Erythroblast (primary cell): Measurements from ENCODE around the gene ZNF827.

Experiments used
- GATA1 ChIP-seq: IDR thresholded peaks from 2 replicates; pipeline ENCODE4 v1.6.1; 2011; ENCODE audit warnings: low read depth, mild to moderate bottlenecking, control low read depth, low read length, moderate library complexity
- POLR2A ChIP-seq: IDR thresholded peaks from 2 replicates; pipeline ENCODE4 v1.6.1; 2011; ENCODE audit warnings: mild to moderate bottlenecking, low read length

- no peak for TF ChIP-seq POLR2A
- no peak for TF ChIP-seq GATA1
Observed at GRCh38 chr4:145766273-145766672, 172.3 kb downstream of the ZNF827 start.
